Measurements from ENCODE around the gene SRL.

SRL gene

DNA sequence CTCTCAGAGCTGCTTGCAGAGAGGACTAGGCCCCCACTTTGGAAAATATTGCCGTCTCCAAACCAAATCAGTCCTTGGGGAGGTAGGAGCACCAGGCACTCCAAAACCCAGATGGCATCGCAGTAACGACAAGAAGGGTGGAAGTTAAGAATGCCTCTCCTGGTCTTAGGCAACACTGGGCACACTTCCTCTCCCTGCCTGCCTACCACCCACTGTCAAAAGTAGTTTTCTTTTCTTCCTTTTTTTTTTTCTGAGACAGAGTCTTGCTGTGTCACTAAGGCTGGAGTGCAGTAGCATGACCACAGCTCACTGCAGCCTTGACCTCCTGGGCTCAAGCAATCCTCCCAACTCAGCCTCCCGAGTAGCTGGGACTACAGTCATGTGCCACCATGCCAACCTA, 47.2 kb downstream of the SRL start:
- no peak for DNase-seq

DNA sequence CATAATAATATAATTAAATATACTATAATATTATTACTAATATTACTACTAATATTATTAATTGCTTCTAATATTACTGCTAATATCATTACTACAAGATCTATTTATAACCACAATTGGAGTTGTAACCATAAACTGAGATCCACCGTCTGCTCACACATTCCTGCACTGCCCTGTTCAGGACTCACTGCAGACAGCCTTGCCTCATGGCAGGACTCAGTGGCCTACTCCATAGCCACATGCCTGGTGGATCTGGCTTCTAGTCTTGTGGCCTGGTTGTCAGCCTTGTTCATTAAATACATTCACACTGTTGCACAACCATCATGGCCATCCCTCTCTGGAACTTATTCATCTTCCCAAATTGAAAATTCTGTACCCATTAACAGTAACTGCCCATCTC, 48.0 kb downstream of the SRL start:
- no peak for DNase-seq

DNA sequence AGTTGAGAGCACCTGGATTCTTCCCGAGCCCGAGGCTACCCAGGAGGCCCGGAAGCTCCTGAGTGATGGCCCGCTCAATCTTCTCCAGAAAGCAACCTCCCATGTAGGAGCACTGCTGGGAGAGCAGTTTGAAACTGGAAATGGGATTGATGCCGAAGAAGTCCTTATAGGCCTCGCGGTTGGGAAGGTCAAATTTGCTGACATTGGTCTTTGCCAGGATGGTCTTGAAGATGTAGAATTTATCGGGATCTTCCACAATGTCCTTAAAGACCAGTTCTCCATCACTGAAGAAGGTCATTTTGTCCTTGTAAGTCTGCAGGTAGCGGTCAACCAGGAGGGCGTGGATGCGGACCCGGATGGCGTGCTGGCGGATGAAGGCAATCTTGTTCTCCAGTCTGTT, 49.7 kb downstream of the SRL start:
- DNase-seq: no peak

DNA sequence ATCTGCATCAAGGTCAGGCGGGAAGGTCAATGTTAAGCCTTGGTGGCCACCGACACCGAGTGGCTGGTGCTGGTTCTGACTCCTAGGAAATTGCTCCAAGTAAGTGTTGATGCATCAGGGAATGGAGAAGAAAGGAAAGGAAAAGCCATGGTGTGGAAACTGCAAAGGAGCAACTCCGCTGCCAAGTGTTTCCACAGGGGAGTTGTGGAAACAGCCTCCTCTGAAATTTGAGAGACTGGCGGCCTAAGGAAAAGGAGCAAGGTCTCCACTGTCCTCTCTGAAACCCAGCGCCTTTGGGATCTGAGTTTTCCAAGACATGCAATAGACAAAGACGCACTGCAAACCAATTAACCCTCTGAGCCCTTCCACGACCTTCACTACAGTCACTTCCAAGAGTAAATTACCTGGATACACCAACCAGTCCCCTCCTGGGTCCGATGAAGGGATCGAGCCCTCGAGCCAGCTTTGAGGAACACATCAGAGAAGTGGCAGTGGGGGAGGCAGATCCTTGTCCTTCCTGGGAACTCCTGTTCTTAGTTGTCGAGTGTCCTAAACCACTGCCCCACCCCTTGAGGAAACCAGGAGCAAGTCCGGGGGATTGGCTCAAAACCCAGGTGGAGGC, 51.1 kb downstream of the SRL start:
- no peak for DNase-seq

DNA sequence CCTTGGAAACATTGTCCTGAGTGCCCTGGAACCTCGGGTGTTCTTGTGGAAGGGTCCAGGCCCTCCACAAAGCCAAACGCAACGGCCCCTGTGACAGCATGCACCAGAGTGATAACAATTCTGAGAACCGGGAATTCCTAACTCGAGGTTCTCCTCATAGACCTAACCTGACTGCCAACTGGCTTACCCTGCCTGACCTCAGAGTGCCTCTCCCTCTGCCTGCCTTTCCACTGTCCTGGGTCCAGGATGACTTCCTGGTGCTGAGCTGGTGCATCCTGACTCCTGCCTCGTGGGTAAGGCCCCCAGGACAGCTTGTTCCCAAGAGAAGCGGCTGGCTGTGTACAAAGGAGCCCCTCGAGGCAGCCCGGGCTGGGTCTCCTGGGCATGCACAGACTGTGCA, 51.8 kb downstream of the SRL start:
- no peak for DNase-seq

DNA sequence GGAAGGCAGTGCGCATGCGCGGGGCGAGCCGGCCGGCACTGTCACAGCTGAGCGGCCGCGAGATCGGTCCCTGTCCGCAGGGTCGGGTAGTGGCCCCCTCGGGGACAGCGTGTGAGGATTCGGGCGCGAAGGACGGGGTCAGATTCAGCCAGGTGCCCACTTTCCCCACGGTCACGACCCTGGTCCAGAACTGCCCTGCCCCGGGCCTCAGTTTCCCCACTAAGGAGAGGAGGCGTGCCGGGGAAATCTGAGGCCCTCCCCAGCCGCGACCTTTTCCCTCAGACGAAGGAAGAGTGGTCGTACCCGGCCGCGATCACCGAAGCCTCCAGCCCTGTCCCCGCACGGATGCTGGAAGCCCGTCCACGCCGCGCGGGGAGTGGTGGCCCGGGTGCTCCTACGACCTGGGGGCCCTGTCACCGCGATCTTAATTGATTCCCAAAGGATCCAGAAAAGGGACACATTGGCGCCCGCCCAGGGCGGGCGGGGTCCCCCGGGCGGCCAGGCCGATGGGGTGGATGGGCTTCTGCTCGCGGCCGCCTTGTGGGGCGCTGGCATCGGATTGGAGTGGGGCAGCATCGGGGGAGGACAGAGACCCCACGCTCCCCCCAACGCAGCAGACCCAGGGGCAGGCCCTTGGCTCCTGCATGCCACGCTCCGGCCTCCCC, 57.7 kb downstream of the SRL start:
- DNase-seq: no peak

DNA sequence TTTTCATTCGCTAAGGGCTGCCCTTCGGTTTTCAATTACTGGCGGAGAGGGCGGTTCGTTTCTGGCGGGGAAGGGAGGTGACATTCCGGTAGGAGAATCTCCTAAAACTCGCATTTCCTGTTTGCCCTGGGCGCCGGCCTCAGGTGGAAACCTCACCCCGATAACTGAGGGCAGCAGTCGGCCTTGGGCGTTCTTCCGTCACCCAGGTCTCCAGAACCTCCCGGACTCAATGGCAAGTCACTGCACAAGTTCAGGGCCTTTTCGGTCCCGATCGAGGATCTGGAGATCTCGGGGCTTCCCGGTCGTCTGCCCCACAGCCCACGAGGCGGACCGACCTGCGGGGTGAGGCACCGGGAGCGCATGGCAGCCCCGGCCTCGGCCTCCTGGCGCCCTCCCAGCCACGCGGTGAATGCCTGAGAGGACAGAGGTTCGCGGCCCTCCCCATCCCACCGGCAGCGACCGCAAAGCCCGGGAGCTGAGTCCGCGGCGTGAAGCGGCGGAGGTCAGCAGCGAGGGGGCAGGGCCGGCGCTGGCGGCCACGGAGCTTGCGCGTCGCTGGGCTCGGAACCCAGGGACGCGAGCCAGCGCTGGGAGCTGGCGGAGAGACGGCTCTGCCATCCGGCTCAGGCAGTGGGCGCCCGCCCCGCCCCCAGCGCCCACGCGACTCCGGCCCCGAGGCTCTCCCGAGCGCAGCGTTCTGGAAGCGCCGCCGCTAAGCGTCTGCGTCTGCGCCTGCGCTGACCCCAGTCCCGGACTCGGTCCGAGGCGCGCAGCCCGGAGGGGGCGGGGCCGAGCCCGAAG, 58.4 kb downstream of the SRL start:
- DNase-seq: peak; percentile 61

DNA sequence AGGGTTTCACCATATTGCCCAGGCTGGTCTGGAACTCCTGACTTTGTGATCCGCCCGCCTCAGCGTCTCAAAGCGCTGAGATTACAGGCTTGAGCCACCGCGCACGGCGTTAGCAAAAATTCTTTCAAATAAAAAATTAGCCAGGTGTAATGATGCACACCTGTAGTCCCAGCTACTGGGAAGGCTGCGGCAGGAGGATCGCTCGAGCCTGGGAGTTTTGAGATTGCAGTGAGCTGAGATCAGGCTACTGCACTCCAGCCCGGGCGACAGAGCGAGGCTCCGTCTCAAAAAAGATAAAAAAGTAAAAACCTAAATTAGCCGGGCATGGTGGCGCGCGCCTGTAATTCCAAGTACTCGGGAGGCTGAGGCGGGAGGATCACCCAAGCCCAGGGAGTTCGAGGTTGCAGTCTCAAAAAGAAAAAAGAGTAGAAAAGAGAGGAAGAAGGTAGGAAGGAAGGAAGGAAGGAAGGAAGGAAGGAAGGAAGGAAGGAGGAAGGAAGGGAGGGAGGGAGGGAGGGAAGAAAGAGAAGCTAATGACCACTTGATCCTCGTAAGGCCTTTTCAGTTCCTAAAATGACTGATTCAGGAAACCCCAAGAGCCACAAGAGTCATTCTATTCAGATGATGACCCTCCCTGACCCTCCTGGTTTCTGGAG, 59.2 kb downstream of the SRL start:
- no peak for DNase-seq

DNA sequence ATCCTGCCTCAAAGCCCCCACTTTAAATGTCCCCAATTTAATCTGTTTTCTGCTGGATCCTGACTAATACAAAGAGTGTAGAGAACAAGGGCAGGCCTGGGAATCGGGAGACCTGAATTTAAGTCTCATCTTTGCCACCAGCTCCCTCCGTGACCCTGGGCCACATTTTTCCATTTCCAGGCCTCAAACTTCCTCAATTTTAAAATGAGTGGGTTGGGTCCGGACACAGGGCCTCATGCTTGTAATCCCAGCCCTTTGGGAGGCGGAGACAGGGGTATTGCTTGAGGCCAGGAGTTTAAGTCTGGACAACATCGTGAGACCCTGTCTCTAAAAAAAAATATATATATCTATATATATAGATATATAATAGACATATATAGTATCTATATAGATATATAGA, 61.4 kb downstream of the SRL start:
- DNase-seq: no peak

DNA sequence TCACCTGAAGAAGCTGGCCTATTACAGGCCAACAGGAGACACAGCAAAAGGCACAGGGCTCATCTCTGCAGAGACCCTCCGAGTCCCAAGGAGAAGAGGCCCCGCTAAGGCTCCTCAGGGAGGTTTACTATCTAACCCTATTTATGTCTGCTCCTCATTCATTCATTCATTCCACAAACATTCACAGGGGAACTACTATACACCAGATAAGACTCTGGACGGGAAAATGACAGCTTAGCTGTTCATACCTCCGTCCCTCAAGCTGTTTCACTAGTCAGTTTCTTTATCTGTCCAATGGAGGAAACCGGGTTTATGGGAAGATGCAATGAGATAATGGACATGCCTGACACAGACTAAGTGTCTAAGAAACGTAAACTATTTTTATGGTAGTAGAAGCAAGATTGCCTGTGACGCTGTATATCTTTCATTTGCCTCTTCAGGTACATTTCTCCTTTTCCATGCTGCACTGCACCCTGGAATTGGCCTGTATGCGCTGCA, 62.1 kb downstream of the SRL start:
- no peak for DNase-seq

DNA sequence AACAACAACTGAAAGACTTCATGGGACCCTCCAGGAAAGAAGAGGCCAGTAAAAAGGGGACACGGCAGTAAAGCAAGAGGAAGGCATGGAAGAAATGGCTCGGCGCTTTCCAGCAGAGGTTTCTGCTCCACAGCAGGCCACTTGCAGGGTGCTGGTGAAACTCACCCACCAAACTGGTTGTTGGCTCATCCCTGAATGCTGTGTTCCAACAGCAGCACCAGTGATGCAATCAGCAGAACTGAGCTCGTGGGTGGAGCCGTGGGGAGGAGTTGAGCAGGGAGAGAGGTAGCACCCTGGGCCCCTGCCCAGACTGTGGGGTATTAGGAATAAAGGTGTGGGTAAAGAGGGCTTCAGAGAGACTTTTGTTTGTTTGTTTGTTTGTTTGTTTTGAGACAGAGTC, 62.9 kb downstream of the SRL start:
- DNase-seq: no peak

DNA sequence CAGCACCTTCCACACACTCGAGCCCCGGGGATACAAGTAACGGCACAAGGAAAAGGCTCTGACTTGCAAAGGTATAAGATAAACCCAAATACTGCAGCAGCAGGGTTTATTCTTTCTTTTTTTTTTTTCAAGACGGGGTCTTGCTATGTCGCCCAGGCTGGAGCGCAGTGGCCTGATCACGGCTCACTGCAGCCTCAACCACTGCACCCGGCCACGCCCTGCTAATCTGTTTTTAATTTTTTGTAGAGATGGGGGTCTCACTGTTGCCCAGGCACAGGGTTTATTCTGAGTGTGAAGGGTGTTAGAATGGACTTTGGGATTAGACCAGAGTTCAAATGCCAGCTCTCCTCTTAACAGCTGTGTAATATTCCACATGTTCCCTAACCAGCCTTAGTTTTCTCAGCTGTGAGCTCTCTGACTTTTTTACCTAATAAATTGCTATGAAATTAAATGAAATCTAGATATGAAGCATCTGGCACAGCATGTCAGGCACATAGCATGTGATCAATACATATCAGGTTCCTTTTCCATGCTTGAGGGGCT, 63.3 kb downstream of the SRL start:
- no peak for DNase-seq

DNA sequence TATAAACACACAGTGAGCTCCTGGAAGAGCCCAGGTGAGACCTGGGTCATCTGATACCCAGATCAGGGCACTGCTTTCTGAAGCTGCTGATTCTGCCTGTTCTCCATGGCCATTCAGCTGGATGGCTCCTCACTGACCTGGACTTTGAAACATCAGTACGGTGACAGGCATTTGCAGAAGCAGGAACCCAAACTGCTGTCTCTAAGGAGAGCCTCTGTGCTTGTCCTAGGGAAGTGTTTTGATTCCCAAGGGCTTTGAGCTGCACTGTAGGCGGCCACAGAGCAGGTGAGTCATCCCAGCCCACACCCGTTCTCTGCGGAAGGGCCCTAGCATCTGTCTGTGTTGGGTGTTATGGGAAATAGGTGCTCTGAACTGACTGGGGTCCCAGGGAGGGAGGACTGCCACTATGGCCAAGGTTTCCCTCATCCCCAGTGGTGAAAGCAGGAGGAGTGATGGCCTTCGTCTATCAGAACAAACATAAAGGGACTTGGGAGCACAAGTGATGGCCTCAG, 64.9 kb downstream of the SRL start:
- no peak for DNase-seq

DNA sequence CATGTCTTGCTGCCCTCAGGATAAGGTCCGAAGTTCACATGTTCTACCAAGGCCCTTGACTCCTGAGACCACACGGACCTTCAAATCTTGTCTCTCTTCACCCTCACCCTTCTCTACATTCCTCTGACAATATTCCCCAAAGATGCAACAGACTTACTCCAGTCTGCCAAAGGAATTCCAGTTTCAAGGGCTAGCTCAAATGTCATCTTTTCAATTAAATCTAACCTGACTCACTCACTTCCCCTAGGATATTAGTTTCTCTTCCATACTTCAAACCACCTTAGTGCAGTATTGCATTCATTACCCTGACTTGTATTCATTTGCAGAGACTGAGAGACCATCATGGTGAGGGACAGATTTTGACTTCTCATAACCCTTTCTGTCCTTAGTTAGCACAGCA, 66.0 kb downstream of the SRL start:
- DNase-seq: no peak

DNA sequence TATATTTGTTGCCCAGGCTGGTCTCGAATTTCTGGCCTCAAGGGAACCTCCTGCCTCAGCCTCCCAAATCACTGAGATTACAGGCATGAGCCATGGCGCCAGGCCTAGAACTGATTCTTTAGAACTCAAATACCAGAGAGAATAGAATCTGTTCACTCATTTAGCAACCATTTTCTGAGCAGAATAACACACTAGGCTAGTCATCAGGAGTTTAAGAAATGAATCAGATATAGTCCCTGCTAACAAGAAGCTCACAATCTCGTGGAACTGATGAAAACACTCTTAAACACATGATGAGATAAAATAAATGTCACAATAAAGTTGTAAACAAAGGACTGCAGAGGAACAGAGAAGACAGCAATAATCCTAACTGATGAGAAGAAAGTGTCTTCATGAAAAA, 69.8 kb downstream of the SRL start:
- no peak for DNase-seq

DNA sequence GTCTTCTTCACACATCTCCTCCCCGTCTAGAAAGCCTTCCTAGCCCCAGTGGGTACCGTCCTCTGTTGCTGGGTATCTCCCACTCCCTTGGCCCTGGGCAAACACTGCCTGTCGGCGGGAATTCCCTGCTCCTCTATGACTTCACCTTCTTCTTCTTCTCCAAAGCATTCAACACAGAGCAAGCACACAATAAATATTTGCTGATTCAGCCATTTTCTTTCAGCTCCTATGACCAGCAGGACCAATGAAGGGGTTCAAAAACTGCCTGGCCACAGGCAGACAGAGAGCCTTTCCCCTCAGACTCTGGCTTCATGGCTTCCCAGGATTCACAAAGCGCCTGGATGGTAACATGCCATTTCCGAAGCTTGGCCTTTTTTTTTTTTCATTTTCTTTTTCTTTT, 72.5 kb downstream of the SRL start:
- no peak for DNase-seq

DNA sequence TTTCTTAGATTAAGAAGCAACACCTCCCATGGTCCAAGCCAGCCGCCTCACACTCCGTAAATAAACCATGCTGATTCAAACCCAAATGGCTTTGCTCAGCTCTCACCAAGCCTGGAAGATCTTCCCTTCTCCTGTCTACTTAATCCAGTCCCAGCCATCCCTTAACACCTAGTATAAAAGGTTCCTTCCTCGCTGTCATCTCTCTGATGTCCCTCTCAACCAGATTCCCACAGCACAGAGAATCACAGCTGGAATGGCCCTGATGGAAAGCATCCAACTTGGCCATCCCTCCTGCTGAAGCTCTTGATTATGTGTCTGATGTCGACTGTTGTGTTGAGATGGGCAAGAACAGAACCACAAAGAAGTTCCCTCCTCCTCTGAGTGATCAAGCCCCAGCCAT, 75.1 kb downstream of the SRL start:
- no peak for DNase-seq

DNA sequence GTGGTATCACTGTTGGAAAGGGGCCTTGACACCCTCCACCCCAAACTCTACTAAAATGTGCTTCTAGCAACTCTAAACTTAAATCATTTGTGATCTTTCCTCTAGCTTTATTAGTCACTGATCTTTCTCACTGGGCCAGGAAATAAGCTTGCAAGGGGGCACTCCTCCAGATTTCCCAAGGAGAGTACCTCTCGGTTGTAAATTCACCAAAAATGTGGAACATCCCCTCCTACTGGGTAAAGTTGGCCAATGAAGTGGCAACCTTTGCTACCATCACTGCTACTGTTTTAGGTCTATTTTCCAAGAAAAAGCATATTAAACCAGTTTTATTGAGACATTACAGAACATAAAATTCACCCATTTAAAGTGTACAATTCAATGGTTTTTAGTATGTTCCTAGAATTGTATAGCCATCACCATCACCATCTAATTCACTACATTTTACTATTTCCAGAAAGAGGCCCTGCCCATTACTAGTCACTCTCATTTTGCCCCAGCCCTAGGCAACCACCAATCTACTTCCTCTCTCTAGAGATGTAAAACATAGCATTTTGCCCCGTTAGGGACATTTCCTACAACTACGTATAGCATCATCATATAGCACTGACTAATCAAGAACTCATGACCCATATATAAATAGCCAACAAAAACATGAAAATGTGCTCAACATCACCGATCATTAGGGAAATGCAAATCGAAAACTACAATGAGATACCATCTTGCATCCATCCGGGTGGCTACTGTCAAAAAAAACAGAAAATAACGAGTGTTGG, 81.0 kb downstream of the SRL start:
- no peak for DNase-seq

DNA sequence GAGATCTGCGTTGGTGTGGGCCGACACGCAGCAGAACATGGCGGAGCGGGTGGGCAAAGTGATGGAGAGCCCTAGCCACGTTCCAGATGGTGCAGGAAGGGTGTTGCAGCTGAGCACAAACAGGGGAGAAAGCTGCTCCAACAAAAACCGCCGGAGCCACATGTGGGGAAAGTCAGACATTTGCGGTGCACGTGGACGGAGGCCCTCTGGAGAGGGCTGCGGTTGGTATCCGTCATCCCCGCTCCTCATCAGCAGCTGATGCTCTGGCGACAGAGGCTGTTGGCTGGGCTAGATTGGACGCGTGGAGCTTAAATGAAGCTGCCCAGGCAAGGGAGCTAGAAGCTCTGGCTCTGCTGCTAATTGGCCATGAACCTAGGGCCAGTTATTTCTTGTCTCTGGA, 82.2 kb downstream of the SRL start:
- no peak for DNase-seq

DNA sequence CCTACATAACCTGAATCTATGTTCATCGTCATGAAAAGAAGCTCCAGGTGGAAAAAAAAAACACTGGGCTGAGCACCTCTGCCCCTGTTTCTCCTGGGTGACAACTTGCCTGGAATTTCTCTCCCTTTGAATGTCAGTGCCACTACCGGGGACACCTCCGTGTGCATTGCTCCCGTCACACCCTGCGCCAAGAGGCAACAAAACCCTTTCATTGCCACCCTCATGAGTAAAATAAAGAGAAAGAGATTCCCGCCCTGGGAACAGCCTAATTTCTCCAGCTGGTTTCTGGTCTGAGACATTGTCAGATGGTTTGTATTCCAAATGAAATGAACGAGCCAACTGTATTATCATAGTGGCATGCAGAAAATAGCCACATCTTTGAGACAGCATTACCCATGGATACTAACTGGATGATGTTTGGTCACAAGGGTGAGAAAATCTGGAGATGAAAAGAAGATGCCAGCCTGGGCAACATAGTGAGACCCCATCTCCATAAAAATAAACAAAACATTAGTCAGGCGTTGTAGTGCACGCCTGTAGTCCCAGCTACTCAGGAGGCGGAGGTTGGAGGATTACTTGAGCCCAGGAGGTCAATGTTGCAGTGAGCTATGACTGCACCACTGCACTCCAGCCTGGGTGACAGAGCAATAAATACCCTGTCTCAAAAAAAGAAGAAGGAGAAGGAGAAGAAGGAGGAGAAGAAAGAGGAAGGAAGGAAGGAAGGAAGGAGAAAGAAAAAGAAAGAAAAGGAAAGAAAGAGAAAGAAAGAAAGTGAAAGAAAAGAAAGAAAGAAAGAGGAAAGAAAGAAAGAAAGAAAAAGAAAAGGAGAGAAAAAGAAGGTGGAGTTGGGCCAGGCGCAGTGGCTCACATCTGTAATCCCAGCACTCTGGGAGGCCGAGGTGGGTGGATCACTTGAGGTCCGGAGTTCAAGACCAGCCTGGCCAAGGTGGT, 83.5 kb downstream of the SRL start:
- DNase-seq: no peak

DNA sequence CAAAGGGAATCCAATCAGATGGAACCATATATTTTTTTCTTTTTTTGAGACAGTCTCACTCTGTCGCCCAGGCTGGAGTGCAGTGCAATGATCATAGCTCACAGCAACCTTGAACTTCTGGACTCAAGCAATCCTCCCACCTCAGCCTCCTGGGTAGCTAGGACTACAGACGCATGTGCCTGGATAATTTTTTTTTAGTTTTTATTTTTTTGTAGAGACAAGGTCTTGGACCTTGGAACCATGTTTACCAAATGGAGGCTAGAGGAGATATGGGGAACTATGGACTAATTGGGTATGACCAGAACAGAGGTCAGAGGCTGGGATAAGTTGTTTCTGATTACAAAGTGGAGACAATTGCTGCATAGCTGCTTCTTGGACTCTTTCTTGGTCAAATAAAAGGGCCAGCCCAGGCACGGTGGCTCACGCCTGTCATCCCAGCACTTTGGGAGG, 84.5 kb downstream of the SRL start:
- no peak for DNase-seq
